GM18511 (cell line): ENCODE results near the gene SUGP1.
"Not testable (repeated sequence)": the region's sequence is repeated elsewhere in the genome, so short reads cannot be mapped to it uniquely, and the experiment has no call there.

Source experiments
- ATAC-seq: cut with Tn5 transposase; IDR thresholded peaks from one replicate; pipeline ENCODE4 v1.9.1; 2021; ENCODE audit warnings: mild to moderate bottlenecking, moderate library complexity; ENCODE audit not compliant: unreplicated experiment

SUGP1 gene

GRCh38 chr19:19268453-19269385 lies 51.6 kb downstream of the SUGP1 start:
- ATAC-seq: no peak

- ATAC-seq: no peak
Measured at GRCh38 chr19:19267305-19267704, 53.0 kb downstream of the SUGP1 start.

DNA sequence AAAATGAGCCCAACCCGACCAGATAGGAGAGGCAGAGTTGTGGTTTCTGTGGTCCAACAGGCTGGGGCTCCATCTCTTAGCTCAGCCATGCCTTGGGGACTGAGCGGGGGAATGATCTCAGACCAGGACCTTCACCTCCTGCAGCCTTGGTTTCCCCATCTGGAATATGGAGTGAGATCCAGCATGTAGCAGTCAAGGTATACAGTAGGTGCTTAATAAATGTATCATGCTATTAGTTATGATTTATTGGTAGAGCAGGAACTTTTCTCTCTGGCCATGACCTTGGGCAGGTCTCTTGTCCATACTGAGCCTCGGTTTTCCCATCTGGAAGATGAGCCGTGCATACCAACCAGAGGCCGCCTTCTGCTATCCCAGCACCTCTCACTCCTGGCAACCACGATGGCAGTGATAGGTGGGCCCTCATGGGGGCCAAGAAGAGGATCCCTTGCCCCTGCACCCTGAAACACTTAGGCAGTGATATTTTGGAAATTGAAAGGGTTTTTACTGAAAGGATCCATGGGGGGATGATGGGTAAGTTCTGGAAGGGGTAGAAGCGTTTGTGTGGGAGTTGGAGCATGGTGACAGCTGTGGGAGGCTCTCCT lies 56.3 kb downstream of the SUGP1 start:
- no peak for ATAC-seq

DNA sequence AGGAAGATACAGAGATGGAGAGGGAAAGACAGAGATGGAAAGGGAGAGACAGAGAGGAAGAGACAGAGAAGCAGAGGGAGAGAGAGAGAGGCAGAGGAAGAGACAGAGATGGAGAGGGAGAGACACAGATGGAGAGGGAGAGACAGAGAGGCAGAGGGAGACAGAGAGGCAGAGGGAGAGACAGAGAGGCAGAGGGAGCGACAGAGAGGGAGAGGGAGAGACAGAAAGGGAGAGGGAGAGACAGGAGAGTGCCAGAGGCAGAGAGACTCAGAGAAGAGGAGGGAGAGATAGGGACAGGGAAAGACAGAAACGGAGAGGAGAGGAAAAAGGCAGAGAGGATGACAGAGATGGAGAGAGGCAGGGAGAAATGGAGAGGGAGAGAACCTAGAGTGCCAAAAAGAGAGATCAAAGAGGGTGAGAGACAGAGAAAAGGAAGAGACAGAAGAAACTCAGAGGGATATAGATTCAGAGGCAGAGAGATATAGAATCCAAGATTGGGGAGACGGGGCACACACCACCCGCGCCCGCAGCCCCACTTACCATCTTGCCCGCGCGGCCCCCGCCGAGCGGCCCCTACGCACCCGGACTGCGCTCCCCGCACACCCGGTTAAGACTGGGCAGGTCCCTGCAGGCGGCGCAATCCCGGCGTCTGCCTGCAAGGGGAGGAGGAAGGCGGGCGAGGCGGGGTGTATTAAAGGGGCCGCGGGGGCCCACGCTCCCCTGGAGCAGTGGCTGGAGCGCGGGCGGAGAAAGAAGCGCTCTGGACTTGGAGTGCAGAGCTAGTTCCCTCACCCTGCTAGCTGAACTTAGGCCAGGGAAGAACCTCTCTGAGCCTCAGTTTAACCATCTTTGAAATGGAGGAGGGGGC lies 57.9 kb downstream of the SUGP1 start:
- ATAC-seq: no peak

DNA sequence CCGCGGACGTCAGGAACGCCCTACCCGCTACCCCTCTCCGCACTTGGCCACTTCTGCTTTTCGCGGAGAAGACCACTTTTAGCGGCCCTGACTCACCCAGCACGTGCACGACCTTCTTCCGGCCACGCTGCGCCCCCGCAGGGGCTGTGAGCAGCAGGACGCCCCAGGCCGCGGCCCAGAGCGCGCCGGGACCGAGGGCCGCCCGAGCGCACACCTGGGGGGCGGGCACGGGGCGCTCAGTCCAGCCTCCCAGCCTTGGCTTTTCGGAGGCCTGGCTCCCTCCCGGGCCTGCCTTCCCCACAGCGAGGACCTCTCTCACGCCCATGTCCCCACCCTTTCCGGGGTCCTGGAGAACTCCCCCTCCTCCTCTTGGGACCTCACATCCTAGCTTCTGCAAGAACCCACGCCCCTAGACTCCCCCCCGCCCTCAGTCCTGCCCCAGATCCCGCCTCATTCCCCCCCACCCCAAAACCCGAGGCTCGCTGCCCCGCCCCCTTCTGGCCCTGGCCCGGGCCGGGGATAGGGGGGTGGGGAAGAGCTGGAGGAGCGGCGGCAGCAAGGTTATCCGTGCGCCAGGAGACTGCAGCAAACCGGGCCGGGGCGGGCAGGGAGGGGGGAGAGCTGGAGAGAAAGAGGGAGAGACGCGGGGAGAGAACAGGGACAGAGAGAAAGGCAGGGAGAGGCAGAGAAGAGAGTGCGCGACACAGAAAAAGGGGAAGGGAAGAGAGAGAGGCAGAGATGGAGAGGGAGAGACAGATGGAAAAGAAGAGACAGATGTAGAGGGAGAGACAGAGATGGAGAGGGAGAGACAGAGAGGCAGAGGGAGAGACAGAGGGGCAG lies 58.7 kb downstream of the SUGP1 start:
- no peak for ATAC-seq

- ATAC-seq: no peak
Measured at GRCh38 chr19:19260417-19261214, 59.7 kb downstream of the SUGP1 start.

GRCh38 chr19:19259741-19260140 lies 60.6 kb downstream of the SUGP1 start:
- ATAC-seq: no peak

DNA sequence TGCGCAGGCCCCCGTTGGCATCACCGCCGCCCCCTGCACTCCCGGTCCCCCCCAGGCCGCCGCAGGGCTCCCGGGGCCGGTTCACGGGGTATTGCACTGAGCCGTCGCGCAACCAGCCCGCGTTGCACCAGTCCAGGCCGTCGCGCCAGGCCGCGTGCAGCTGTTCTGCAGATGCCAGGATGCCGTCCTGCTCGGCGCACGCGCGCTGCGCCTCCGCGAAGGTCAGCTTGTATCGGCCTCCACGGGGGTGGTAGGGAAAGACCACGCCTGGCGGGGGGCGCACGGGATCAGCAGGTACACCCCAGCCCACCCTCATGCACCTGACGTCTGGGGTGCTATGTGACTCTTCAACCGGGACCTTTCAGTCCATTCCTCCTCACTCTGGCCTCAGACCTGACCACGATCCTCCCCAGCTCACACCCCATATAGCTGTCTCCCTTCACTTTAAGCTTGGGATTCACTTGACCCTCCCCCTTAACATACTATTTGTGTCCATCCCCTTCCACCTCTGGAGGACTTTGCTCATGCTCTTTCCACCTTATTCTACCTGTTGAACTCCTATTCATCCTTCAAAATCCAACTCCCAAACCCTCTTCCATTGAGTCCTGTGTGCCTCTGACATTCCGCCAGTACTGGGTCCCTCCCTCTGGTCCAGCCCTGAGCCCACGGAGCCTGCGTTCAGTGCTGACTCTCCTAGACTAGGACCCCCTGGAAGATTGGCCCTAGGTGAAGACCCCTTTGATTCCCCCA lies 61.5 kb downstream of the SUGP1 start:
- no peak for ATAC-seq

- no peak for ATAC-seq
Measured at GRCh38 chr19:19257836-19258588, 62.3 kb downstream of the SUGP1 start.

DNA sequence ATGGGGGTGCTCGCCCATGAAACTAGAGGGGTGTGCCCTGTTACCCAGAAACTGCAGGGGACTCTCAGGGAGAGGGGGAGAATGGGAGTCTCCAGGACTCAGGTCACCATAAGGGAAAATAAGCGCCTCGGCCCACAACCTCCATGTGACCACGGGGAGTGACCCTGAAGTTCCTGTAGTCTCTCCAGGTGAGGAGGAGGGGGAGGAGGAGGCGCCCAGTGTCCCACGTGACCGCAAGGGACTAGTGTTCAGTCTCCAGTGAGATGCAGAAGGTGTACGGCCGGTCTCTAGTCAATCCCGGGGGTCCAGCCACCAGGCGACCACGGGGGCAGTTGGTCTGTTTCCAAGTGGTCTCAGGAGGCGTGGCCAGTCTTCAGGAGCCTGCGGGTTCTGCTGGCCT lies 63.2 kb downstream of the SUGP1 start:
- no peak for ATAC-seq

GRCh38 chr19:19256072-19256969 lies 64.0 kb downstream of the SUGP1 start:
- no peak for ATAC-seq

- not testable (repeated sequence) for ATAC-seq
Measured at GRCh38 chr19:19253409-19253808, 66.9 kb downstream of the SUGP1 start.

DNA sequence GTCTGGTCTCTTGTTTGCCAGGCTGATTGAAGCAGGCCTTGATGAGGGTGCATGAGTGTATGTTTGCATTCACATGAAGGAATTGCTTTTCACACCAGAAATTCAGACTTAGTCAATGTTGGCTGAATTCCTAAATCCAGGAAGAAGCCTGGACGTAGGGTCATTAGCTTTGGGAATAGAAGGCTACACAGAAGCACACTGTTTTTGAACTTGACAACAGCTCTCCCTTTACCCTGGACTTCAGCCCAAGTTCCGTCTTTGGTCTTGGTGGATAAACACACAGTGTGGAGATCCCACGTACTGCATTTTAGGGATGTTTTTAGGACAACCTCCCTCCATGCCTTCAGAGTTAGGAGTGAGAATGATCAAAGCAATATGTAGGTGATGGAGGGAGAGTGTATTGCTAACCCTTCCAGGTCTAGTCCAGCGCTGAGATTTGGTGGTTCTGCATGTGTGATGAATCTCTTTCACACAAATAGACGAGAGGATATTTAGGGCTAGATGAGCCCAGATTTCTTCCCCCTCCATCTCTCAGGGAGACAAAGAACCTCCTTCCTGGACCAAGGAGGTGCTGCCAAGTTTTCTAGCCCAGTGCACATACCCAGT lies 70.0 kb downstream of the SUGP1 start:
- ATAC-seq: no peak

GRCh38 chr19:19240476-19240875 lies 79.8 kb downstream of the SUGP1 start:
- no peak for ATAC-seq

DNA sequence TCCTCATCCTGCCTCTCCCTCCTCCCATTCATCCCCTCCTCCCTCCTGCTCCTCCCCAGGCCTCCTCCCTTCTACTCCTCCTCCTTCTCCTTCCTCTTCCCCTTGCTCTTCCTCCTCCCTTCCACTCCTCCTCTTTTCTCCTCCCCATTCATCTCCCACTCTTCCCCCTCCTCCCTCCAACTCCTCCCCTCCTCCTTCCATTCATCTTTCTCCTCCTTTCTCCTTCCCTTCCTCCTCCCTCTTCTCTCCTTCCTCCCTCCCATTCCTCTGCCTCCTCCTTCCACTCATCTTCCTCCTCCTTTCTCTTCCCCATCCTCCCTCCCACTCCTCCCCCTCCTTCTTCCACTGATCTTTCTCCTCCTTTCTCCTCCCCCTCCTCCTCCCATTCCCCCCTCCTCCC lies 80.6 kb downstream of the SUGP1 start:
- no peak for ATAC-seq

DNA sequence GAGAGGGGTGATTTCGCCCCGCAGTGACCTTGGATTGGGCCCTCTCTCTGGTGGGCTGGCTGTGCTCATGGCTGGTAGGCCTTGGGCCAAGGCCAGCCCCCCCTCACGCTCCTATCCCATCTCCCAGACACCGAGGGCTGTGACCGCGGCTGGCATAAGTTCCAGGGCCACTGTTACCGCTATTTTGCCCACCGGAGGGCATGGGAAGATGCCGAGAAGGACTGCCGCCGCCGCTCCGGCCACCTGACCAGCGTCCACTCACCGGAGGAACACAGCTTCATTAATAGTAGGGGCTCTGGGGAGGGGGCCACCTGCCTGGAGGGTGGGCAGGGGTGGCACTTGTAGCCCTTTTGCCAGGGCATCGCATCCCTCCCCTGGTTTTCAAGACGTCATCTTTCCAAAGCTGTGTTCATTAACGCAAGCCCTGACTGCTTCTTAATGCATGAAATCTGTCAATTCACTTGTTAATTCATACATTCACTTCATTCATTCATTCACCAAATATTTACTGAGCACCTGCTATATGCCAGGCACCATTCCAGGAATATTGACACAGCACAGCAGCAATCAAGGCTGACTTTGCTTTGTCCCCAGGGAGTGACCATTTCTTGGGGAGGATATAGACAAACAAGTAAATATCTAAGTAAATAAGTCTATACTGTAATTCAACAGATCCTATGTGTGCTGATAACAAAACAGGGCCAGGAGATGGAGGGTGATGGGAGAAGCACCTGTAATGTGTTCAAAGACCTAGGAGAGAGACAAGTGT lies 82.0 kb downstream of the SUGP1 start:
- no peak for ATAC-seq
